ENCODE measurements around the gene RTEL1.
"Not testable (repeated sequence)": the region's sequence is repeated elsewhere in the genome, so short reads cannot be mapped to it uniquely, and the experiment has no call there.

The RTEL1 gene

DNA sequence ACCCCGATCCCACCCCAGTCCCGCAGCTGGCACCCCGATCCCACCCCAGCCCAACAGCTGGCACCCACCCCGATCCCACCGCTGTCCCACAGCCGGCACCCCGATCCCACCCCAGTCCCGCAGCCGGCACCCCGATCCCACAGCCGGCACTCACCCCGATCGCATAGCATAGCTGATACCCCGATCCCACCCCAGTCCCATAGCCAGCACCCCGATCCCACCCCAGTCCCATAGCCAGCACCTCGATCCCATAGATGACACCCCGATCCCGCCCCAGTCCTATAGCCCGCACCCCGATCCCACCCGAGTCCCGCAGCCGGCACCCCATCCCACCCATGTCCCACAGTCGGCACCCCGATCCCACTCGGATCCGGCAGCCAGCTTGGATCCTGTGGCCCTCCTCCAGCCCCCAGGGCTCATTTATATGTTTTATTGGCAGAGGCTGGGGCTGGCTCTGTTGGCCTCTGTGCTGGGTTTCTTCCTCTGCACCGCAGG, 30.3 kb upstream of the RTEL1 start:
- DNase-seq: no peak

DNA sequence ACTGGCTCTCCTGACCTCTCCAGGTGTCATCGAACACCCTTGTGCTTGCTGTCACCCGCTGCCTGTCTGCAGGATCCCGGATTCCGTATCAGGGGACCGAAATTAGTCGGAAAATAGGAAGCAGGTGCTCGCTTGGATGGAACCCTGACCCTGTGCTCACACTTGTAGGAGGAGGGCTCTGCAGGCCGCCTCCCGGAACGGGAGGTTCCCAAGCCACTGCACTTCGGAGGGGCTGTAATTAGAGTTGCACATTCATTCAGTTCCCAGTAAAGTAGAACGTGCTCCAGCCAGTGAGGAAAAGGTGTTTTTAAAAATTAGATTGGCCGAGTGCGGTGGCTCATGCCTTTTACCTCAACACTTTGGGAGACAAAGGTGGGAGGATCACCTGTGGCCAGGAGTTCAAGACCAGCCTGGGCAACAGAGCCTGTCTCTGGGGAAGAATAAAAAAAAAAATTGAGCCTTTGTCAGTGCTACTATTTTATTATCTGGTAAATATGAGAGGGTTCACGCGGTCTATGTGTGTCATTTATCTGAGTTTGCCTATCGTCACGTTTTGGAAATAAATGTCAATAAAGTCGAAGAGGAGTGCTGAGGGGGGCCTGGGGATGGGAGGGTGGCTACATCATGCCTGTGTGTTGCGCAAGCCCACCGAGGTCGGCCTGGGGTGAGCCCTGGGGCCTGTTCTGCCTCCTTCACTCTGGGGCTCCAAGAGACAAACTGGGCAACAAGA, 29.7 kb upstream of the RTEL1 start:
- DNase-seq: peak; percentile 74 to 77 (median 74)

DNA sequence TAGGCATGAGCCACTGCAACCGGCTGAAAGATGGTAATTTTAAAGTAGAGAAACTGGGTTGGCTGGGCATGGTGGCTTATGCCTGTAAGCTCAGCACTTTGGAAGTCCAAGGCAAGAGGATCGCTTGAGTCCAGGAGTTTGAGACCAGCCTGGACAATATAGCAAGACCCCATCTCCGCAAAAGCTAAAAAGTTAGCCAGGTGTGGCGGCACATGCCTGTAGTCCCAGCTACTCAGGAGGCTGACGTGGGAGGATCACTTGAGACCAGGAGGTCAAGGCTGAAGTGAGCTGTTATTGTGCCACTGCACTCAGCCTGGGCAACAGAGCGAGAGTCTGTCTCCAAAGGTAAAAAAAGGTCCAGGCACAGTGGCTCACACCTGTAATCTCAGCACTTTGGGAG, 27.2 kb upstream of the RTEL1 start:
- not testable (repeated sequence) for DNase-seq

DNA sequence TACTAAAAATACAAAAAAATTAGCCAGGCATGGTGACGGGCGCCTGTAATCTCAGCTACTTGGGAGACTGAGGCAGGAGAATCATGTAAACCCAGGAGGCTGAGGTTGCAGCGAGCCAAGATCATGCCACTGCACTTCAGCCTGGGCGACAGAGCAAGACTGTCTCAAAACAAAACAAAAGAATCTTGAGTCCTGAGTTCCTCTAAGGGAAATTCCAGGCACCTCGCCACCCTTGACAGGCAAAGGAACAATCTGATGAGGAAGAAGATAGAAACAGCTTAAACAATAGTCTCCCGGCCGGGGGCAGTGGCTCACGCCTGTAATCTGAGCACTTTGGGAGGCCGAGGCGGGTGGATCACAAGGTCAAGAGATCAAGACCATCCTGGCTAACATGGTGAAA, 26.7 kb upstream of the RTEL1 start:
- DNase-seq: not testable (repeated sequence)

DNA sequence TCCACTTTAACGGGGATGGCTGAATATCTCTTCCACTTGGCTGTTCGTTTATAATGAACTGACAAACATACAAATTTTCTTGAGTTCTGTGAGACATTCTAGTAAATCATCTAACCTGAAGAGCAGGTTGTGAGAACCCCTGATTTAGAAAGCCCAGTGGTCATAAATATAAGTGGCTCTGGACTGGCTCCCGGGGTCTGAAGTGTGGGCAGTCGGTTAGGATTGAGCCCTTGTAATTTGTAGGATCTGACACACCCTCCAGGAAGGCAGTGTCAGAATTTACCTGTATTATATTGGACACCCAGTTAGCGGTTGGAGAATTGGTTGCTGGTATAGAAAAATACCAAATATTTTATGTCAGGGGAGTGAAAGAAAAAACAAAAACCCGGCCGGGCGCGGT, 24.4 kb upstream of the RTEL1 start:
- no peak for DNase-seq

DNA sequence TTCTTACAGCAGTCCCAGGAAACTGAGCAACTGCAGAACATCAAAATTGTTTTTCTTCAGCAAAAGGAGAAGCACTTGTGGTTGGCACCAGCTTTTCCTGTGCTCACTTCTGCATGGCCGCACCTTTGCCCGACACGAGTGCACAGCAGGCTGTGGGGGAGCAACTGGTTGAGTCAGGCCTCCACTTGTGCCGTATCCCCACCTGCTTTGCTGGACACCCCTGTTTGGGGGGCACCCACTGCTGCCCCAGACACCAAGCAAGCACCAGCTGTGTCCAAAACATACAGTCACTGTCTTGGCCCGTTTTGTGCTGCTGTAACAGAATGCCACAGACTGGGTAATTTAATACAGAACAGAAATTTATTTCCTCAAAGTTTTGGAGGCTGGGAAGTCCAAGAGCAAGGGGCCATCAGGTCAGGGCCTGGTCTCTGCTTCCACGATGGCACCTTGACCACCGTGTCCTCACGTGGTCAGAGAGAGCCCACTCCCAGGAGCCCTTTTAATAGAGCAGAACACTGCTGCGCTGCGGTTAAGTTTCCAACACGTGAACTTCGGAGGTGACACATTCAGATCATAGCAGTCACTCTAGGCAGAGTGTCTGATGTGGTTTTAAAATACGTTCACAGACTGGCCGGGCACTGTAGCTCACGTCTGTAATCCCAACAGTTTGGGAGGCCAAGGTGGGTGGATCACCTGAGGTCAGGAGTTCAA, 22.5 kb upstream of the RTEL1 start:
- peak; percentile 24 to 38 (median 35) for DNase-seq

DNA sequence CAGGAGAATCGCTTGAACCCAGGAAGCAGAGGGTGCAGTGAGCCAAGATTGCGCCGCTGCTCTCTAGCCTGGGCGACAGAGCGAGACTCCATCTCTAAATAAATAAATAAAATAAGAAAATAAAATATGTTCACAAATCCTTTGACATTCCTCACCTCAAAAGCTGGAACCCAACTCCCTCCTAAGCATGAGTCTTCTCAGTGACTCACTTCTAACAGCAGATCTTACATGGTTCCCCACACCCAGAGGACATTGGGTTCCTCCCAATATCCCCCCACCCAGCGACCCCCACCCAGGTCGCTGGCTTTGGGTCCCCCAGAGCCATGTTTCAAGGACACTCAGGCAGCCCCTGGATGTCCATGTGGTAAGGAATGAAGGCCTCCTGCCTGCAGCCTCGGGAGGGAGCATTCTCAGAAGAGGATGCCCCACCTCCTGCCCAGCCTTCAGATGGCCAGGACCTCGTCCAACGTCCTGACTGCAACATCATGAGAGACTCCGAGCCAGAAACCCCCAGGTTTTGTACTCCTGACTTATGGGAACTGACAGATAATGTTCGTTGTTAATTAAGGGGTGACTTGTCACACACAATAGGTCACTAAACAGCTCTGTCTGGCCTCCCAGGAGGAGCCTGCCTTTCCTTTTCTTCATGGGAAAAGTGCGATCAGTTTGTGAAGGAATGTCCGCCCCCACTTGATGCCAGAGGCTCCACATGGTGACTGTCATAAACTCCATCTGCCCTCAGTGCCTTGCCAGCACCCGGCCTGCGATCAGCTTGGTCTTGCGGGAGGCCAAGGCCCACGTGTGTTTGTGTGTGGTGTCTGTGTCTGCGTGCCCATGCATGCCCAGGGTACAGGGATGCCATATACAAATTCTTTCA, 21.1 kb upstream of the RTEL1 start:
- no peak for DNase-seq

DNA sequence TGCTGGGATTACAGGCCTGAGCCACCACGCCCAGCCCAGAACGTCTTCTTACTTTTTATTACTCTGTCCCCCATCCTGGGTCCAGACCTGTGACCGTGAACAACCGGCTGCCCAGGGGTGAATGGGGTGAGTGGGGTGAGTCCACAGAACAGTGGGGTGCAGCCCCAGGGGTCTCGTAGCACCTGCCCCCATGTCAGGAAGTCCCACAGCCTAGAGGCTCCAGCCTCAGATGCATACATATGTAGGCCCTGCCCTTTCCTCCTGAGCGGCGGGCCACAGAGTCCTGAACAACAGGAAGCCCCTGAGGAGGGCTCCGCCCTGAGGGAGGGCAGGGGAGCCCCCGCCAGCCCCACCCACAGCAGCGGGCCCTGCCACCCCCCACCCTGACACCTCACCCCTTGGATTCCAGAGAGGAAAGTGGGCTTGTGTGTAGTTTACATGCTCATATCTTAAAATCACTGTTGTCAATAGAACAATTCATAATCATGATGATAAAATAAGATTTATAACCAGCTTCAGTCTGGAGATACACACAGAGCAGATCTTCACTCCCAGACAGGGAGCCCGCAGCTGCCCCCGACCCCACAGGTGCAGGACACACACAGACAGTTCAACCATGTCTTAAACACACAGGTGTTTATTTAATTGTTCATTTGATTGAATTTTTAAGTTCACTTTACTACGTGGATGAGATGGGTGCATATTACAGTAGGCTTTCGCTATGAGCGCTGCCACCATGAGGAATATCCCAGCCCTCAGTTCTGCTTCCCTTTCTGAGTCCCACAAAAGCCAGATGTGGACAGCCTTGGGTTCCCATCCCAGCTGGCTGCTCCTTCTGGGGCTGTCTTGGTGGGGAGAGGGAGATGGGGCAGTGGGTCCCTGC, 18.8 kb upstream of the RTEL1 start:
- DNase-seq: peak; percentile 38 to 41 (median 39)

DNA sequence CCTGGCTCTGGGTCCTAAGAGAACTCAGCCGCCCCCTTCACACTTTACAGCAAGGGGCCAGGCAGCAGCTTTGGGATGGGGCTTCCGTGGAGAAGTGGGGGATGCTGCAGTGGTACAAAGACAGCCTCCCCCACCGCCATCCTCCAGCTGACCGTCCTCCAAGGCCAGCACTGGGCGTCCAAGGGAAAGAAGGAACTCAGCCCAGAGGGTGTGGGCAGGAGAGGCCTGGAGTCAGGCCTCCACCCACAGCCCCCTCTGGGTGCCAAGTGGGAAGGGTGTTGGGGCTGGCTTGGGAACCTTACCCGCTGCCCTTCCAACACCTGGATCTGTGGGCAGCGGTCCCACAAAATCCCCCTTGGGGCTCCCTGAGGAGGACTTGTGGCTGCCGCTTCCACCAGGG, 18.0 kb upstream of the RTEL1 start:
- peak; percentile 49 to 68 (median 50) for DNase-seq

DNA sequence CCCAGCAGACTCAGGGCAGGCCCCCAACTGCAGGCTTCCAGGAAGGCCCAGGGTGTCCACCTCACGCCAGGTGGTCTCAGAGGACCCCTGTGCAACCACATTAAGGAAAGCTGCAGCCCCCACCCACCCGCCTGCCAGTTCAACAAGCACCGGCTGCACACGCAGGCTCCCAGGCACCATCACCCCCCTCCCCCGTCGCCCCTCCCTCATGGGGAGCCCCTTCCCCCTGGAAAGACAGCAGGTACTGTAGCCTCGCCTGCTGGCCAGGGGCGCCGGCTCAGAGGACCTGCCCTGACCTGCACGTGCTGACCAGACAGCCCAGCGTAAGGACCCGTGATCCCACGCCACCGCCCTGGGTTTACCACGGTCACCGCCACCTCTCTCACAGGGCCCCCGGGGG, 17.4 kb upstream of the RTEL1 start:
- DNase-seq: not testable (repeated sequence)

DNA sequence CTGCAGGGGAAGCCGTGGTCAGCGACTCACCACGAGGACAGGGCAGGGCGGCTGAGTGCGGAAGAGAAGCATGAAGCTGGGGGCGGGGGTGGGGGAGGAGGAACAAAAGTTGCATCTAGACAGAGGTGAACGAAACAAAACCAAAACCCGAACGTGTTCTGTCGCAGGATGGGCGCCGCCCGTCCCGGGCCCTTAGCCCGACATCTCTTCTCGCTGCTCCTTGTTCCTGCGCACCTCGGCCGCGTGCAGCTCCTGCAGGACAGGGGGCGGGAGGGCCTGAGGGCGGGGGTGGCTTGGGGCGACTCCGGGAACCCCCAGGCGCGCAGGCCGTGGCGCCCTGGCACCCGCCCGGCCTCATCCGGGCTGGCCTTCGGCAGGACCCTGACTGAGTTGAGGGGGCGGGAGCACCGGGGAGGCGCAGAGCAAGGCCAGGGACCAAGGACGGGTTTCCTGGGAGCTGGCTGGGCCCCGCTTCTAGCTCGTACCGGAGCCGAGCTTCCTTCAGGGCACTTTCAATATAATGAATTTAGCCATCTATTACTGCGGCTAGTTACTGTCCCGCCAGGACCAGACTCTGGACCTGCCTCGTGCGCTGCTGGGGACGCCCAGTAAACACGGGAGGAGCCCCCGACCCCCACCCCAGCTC, 16.8 kb upstream of the RTEL1 start:
- peak; percentile 47 to 66 (median 52) for DNase-seq

DNA sequence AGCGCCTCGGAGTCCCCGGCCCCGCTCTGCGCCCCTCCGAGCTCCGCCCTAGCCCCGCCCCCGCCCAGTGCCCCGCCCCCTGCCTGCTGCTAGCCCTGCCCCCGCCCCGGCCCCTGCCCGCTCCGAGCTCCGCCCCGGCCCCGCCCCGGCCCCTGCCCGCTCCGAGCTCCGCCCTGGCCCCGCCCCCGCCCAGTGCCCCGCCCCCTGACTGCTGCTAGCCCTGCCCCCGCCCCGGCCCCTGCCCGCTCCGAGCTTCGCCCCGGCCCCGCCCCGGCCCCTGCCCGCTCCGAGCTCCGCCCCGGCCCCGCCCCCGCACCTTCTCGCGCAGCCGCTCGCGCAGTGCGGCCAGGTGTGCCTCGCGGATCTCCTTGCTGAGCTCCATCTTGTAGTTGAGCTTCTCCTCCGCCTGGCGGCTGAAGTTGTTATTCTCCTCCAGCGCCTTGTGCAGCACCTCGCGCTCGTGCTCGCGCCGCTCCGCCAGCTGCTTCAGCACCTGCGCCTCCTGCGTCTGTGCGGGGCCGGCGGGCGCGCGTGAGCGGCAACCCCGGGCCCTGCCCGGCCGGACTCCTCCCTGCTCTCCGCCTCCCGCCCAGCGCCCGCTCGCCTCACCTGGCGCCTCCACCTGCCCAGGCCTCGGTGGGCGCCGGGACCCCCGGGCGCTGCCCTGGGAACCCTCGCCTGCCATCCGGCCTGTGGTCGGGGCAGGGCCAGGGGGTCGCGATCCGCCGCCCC, 16.2 kb upstream of the RTEL1 start:
- peak; percentile 77 to 97 (median 91) for DNase-seq

DNA sequence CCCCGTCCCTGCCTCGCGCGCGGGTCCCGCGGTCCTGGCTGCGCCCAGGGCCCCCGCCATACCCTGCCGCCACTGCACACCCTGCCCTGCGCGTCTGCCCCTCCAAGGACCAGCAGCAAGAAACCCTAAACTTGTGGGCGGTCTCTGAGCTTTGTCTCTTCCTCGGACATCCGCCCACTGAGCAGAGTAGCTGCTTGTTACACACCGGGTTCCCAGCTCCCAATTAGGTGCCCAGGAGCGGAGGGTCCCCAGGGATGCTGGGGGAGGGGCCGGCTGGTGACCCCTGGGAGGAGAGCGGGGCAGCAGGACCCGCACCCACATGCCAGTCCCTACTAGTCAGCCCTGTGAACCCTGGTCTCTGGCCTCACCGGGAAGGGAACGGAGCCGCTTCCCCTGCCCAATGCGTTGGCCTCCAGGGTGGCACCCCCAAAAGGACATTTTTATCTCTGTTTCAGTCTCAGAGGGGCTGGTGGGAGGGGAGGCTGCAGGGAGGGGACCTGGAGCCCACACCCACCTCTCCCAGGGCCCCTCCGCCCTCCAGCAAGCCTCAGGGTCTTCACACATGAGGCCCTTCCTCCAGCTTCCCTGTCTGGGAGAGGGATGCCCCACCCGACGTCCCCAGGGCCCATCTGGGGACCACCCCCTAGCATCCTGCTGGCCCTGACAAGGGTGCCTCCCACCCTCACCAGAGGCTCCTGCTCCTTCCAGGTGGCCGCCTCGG, 15.4 kb upstream of the RTEL1 start:
- DNase-seq: no peak

DNA sequence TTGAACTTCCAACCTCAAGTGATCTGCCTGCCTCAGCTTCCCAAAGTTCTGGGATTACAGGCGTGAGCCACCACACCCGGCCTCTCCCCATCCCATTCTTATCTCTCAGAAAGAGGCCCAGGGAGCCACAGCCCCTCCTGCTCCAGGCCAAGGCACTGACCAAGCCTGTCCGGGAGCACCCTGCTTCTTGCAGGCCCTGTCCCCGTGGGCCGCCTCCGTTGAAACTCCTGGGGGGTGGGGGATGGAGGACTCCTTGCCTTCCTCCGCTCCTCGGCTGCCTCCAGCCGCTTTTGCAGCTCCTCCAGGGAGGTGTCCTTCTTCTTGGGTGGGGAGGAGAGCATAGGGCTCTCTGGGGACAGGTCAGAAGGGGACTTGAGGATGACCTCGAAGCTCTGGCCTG, 14.6 kb upstream of the RTEL1 start:
- DNase-seq: no peak

DNA sequence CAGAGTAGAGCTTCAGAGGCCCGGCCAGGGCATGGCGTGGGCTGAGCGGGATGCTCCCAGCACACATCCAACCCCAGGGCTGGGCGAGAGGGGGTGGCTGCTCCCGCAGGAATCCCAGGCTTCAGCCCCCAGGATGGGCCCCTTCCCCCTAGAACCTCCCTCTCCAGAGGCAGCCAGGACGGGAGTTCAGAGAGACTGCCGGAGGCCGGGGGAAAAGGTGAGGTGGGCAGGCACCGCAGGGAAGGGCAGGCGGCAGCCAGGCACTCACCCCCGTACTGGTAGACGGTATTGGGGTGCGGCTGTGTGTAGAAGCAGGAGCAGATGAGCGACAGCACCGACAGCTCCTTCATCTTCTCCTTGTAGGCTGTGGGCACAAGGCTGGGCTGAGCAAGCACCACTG, 14.2 kb upstream of the RTEL1 start:
- DNase-seq: no peak

DNA sequence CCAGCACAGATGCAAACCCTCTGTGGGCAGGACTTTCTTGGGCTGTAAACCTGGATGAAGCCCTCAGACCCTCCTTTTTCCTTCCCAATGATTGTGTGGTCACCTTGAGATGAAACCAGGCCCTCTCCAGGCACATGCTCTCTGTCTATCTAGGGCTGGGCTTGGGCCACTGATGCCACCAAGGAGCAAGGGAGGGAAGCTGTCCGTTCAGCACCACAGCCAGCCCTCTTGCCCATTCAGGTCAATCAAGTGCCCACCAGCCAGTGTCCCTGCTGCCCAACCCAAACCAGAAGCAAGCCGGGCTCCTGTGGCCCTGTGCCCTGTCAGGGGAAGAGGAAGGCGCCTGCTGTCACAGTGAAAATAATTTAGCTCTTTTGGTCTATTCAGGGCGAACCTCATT, 12.9 kb upstream of the RTEL1 start:
- no peak for DNase-seq

DNA sequence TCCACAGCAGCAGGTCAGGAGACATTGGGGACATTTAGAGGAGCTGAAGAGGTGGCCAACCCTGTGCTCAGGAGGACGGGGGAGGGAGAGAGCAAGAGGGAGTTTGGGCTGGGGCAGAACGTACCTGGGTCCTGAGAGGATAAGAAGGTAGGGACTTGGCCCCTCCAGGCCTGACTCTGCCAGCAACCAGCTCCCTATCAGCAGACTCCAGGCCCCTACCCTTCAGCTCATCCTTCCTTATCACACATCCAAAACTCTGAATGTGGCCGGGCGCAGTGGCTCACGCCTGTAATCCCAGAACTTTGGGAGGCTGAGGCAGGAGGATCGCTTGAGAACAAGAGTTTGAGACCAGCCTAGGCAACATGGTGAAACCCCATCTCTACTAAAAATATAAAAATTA, 9.9 kb upstream of the RTEL1 start:
- no peak for DNase-seq

DNA sequence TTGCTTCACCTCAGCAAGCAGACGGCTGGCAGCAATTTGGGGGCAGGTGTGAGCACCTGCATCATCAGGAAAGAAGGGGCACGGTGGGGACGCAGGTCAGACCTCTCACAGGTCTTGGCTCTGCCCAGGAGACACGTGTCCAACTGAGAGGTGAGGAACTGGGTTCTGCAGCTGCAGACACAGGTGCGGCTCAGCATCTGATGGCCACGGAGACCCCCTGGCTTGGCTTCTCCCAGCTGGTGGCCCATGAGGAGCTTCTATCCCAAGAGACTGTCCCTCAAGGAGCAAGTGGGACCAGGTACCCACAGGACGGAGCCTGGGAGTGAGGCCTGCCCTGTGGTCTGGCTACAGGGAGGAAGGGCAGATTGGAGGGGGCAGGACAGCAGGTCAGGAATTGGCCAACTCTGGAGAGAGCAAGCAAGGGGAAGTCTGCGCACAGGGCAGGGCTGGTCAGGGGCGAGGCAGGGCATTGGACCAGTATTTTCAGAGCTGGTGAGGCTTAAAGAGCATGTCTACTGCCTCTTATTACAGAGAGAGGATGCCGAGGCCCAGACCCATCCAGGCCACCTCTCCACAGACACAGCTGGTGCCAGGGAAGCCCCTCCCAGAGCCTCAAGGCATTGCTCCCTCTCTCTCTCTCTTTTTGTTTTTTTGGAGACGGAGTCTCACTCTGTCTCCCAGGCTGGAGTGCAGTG, 9.1 kb upstream of the RTEL1 start:
- DNase-seq: no peak

DNA sequence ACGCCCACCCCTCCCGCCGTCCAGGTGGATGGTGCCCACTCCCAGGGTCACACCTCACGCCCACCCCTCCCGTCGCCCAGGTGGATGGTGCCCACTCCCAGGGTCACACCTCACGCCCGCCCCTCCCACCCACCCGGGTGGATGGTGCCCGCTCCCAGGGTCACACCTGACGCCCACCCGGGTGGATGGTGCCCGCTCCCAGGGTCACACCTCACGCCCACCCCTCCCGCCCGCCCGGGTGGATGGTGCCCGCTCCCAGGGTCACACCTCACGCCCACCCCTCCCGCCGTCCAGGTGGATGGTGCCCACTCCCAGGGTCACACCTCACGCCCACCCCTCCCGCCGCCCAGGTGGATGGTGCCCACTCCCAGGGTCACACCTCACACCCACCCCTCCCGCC, 7.6 kb upstream of the RTEL1 start:
- DNase-seq: not testable (repeated sequence)

DNA sequence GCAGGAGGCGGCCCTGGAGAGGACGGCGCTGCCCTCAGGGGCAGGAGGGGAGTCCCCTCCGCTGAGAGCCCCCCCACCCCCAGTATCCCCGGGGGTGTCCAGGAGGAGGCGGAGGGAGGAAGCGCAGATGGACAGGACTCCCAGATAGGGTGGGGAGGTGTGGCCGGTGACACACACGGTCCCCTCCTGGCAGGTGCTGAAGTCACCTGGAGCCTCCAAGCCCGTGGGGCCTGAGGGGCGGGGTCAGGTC, 6.2 kb upstream of the RTEL1 start:
- DNase-seq: no peak
